Stimulated activated CD8-positive, alpha-beta memory T cell treated with anti-CD3 and anti-CD28 coated beads, Interleukin-15, amount 100 ng/mL, for 24 hours (primary cell): ENCODE measurements around the gene CHST7.

Experiments
- DNase-seq: peaks from one replicate; pipeline ENCODE4 v3.0.0-alpha.2; 2020; ENCODE audit warnings: low read depth

Gene CHST7

GRCh38 chrX:46573892-46574773 lies 568 bp downstream of the CHST7 start:
- DNase-seq = no peak

GRCh38 chrX:46574774-46575381 lies 1.3 kb downstream of the CHST7 start:
- no peak for DNase-seq

GRCh38 chrX:46575586-46575985 lies 2.0 kb downstream of the CHST7 start:
- no peak for DNase-seq

- no peak for DNase-seq
These were observed 2.4 kb downstream of the CHST7 start for GRCh38 chrX:46575991-46576392.

- DNase-seq = no peak
These were observed 2.9 kb downstream of the CHST7 start for GRCh38 chrX:46576458-46576857.

GRCh38 chrX:46577221-46578005 lies 3.8 kb downstream of the CHST7 start:
- no peak for DNase-seq

- DNase-seq = no peak
These were observed 5.7 kb downstream of the CHST7 start for GRCh38 chrX:46579250-46579649.

GRCh38 chrX:46580613-46581012 lies 7.0 kb downstream of the CHST7 start:
- no peak for DNase-seq

- DNase-seq = no peak
These were observed 8.8 kb downstream of the CHST7 start for GRCh38 chrX:46582325-46582724.

- DNase-seq = no peak
These were observed 9.4 kb downstream of the CHST7 start for GRCh38 chrX:46582966-46583365.

GRCh38 chrX:46584736-46585135 lies 11.2 kb downstream of the CHST7 start:
- DNase-seq = no peak

GRCh38 chrX:46587158-46587557 lies 13.6 kb downstream of the CHST7 start:
- DNase-seq = no peak

GRCh38 chrX:46587753-46588171 lies 14.2 kb downstream of the CHST7 start:
- no peak for DNase-seq

GRCh38 chrX:46588263-46588662 lies 14.7 kb downstream of the CHST7 start:
- DNase-seq = no peak

GRCh38 chrX:46589977-46590723 lies 16.6 kb downstream of the CHST7 start:
- DNase-seq = no peak

GRCh38 chrX:46595084-46595483 lies 21.5 kb downstream of the CHST7 start:
- DNase-seq = no peak

- DNase-seq = no peak
These were observed 23.6 kb downstream of the CHST7 start for GRCh38 chrX:46597208-46597607.

GRCh38 chrX:46597771-46598170 lies 24.2 kb downstream of the CHST7 start:
- DNase-seq = no peak

- no peak for DNase-seq
These were observed 25.5 kb downstream of the CHST7 start for GRCh38 chrX:46599051-46599560.

GRCh38 chrX:46601283-46601682 lies 27.7 kb downstream of the CHST7 start:
- no peak for DNase-seq

- no peak for DNase-seq
These were observed 29.0 kb downstream of the CHST7 start for GRCh38 chrX:46602468-46603102.
